GM23248 (cell line): ENCODE measurements around the gene C1orf185. TPM values are rescaled to one million over a fixed set of nuclear protein-coding genes. Genes with fewer than 3 reads are reported as not detected.
A peak's percentile ranks its signal among the peaks of the same experiment; 100 is the strongest.

ENCODE experiments used
- DNase-seq: peaks from one replicate; pipeline ENCODE4 v3.0.0-alpha.2; 2015
- H2AFZ ChIP-seq: fragments of 200-600 bp; sonication (generic); 2 replicates; pipeline ENCODE4 v1.6.1; 2016; ENCODE audit warnings: antibody characterized with exemption
- H3F3A ChIP-seq: fragments of 200-600 bp; sonication (generic); 2 replicates; pipeline ENCODE4 v1.6.1; 2016; ENCODE audit warnings: mild to moderate bottlenecking, antibody characterized with exemption, mixed run types; ENCODE audit not compliant: insufficient read depth
- H3K27ac ChIP-seq: fragments of 200-600 bp; sonication (generic); 2 replicates; pipeline ENCODE4 v1.5.1; 2016; ENCODE audit warnings: mild to moderate bottlenecking
- H3K27me3 ChIP-seq: fragments of 200-600 bp; sonication (generic); replicated peaks from 2 replicates; pipeline ENCODE4 v1.6.1; 2016; ENCODE audit warnings: mild to moderate bottlenecking; ENCODE audit not compliant: insufficient read depth
- H3K36me3 ChIP-seq: fragments of 200-600 bp; sonication (generic); 2 replicates; pipeline ENCODE4 v1.6.1; 2016; ENCODE audit warnings: low read depth, mild to moderate bottlenecking
- H3K4me1 ChIP-seq: fragments of 200-600 bp; sonication (generic); 2 replicates; pipeline ENCODE4 v1.6.1; 2016; ENCODE audit warnings: mild to moderate bottlenecking; ENCODE audit not compliant: insufficient read depth
- H3K4me2 ChIP-seq: fragments of 200-600 bp; sonication (generic); one replicate; pipeline ENCODE4 v1.6.1; 2016; ENCODE audit warnings: mild to moderate bottlenecking; ENCODE audit not compliant: unreplicated experiment
- H3K4me3 ChIP-seq: fragments of 200-600 bp; sonication (generic); 2 replicates; pipeline ENCODE4 v1.5.1; 2016; ENCODE audit warnings: mild to moderate bottlenecking
- H3K79me2 ChIP-seq: fragments of 200-600 bp; sonication (generic); 2 replicates; pipeline ENCODE4 v1.6.1; 2016; ENCODE audit warnings: mild to moderate bottlenecking; ENCODE audit not compliant: insufficient read depth
- H3K9ac ChIP-seq: fragments of 200-600 bp; sonication (generic); 2 replicates; pipeline ENCODE4 v1.6.1; 2016; ENCODE audit warnings: mild to moderate bottlenecking
- H3K9me2 ChIP-seq: fragments of 200-600 bp; sonication (generic); 2 replicates; pipeline ENCODE4 v1.6.1; 2016; ENCODE audit warnings: mixed run types, mild to moderate bottlenecking, moderate library complexity; ENCODE audit not compliant: insufficient read depth
- H3K9me3 ChIP-seq: fragments of 200-600 bp; sonication (generic); one replicate; pipeline ENCODE4 v1.6.1; 2017; ENCODE audit warnings: low read depth
- H4K20me1 ChIP-seq: fragments of 200-600 bp; sonication (generic); 2 replicates; pipeline ENCODE4 v1.6.0; 2016; ENCODE audit not compliant: insufficient read depth
- EZH2 ChIP-seq: fragments of 200-600 bp; sonication (generic); IDR thresholded peaks from 2 replicates; pipeline ENCODE4 v1.6.1; 2018; ENCODE audit warnings: antibody characterized with exemption, mild to moderate bottlenecking; ENCODE audit not compliant: insufficient read depth, poor library complexity, severe bottlenecking
- EZH2phosphoT487 ChIP-seq: fragments of 200-600 bp; sonication (generic); IDR thresholded peaks from 2 replicates; pipeline ENCODE4 v1.6.1; 2018; ENCODE audit warnings: antibody characterized with exemption, moderate library complexity, mild to moderate bottlenecking, low read depth; ENCODE audit not compliant: insufficient read depth
- WGBS, 2 experiments: methylation state at CpG; one replicate each; pipeline ENCODE4 v1.1.6; 2015 to 2017; ENCODE audit warnings: low lambda C conversion rate in 2 of 2, low coverage in 1 of 2; ENCODE audit errors: missing lambda C conversion rate in 2 of 2; 5-methylcytosine and 5-hydroxymethylcytosine counted together
- in situ Hi-C: fragments of 300-500 bp; cut with MboI; formaldehyde crosslinking; loops from 2 replicates; pipeline ENCODE4 v1.15.0; 2020
- polyA plus RNA-seq: library from polyadenylated mRNA; unstranded; fragments of >200 nt; fragmentation: Nextera tagmentation; extraction: Ambion mirVana; gene quantifications from 2 replicates; pipeline ENCODE4 v1.2.1, GENCODE V29; 2016
- total RNA-seq: library from RNA; depleted of rRNA; stranded (reverse); fragments of >200 nt; shearing (Covaris generic); gene quantifications from 2 replicates; pipeline ENCODE4 v1.2.3, GENCODE V29; 2014

The C1orf185 gene
- total and polyA plus RNA-seq, 2 experiments from 2014 or later, result not detected

DNA sequence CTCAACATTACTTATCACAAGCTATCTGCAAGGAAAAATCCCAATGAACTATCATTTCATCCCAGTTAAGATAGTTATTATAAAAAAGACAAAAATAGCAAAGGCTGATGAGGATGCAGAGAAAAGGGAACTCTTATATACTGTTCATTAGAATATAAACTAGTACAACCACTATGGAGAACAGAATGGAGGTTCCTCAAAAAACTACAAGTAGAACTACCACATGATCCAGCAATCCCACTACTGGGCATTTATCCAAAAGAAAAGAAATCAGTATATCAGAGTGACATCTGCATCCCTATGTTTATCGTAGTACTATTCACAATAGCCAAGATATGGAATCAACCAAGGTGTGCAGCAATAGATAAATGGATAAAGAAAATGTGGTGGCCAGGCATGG is 4.9 kb upstream of the C1orf185 start:
- no peak for DNase-seq
- Histone ChIP-seq H3K79me2 (no peaks in the 10 kb centered on the region), H3K9ac (no peak overlapping the region), H3K9me3 (no peaks in the 10 kb centered on the region), H2AFZ (no peak overlapping the region), H3F3A (no peaks in the 10 kb centered on the region), H4K20me1 (no peaks in the 10 kb centered on the region), H3K36me3 (no peaks in the 10 kb centered on the region), H3K4me2 (no peak overlapping the region), H3K9me2 (no peaks in the 10 kb centered on the region), H3K4me3 (no peak overlapping the region), H3K4me1 (no peaks in the 10 kb centered on the region), H3K27ac (no peak overlapping the region), H3K27me3 (peaks cover 7% of the 10 kb centered on the region)
- TF ChIP-seq EZH2phosphoT487 (no peak), EZH2 (no peak)
- 43 to 44% methylated on average over 1 of the region's 1 CpG for WGBS, 2 experiments
- in situ Hi-C loops, result no loop called here

DNA sequence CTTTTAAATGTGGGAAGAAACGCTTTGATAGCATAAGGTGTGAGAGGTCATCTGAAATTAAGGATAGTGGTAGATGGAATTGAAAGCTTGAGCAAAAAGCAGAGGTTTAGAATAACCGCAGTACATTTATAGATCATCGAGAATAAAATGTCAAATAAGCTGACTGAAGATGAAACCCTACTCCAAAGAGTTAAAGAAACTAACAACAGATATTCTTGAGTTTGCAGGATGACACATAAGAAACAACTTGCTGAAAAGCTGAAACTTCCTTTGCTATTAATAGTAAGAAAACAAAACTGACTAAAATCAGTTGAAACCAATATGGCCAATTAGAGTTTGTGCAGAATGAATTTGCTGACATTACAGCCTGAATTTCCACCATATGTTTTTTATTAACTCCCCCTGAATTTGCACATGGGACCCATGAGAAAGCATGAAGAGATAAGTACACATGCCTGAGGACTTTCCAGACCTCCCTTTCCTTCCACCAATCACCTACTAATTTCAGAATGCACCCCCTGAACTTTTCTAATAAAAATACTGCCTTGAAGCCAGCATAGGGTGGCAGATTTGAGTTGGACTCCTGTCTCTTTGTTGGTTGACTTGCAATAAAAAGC is 1.7 kb upstream of the C1orf185 start:
- H3K79me2 ChIP-seq, result no peaks in the 10 kb centered on the region
- in situ Hi-C loops, result no loop called here
- no peak overlapping the region for H2AFZ ChIP-seq
- no peak overlapping the region for H3K4me3 ChIP-seq
- no peaks in the 10 kb centered on the region for H3F3A ChIP-seq
- H3K9ac ChIP-seq, result no peak overlapping the region
- H4K20me1 ChIP-seq, result no peaks in the 10 kb centered on the region
- DNase-seq, result no peak
- H3K9me2 ChIP-seq, result no peaks in the 10 kb centered on the region
- peaks cover 7% of the 10 kb centered on the region for H3K27me3 ChIP-seq
- H3K36me3 ChIP-seq, result no peaks in the 10 kb centered on the region
- no peak overlapping the region for H3K27ac ChIP-seq
- TF ChIP-seq EZH2phosphoT487 (no peak), EZH2 (no peak)
- no peaks in the 10 kb centered on the region for H3K9me3 ChIP-seq
- WGBS, 2 experiments, result 51 to 57% methylated on average over 3 of the region's 3 CpGs
- H3K4me1 ChIP-seq, result no peaks in the 10 kb centered on the region
- H3K4me2 ChIP-seq, result no peak overlapping the region

DNA sequence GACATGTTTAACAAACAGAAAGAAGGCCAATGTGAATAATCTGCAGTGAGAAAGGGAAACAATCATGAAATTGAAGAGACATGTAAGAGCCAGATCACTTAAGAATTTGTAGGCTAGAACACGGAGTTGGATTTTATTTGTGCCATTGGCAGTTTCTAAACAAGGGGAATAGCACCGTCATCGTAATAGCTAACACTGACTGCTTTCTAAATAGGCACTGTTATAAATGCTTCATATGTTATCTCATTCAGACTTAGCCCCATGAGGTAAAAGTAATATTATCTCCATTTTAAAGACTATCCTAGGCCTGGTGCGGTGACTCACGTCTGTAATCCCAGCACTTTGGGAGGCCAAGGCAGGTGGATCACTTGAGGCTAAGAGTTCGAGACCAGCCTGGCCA is 12.1 kb downstream of the C1orf185 start:
- H4K20me1 ChIP-seq, result no peaks in the 10 kb centered on the region
- in situ Hi-C loops, result no loop called here
- H3K27ac ChIP-seq, result no peak overlapping the region
- no peak overlapping the region for H3K4me3 ChIP-seq
- H3K79me2 ChIP-seq, result no peaks in the 10 kb centered on the region
- H3K9ac ChIP-seq, result no peak overlapping the region
- H3K36me3 ChIP-seq, result no peaks in the 10 kb centered on the region
- no peak for TF ChIP-seq EZH2
- TF ChIP-seq EZH2phosphoT487, result no peak
- no peak for DNase-seq
- 64 to 67% methylated on average over 6 of the region's 6 CpGs for WGBS, 2 experiments
- H3K9me2 ChIP-seq, result no peaks in the 10 kb centered on the region
- H2AFZ ChIP-seq, result no peak overlapping the region
- no peak overlapping the region for H3K4me2 ChIP-seq
- no peaks in the 10 kb centered on the region for H3K4me1 ChIP-seq
- H3F3A ChIP-seq, result no peaks in the 10 kb centered on the region
- H3K27me3 ChIP-seq, result peaks cover 7% of the 10 kb centered on the region; the same call in 1 of the 2 replicates
- no peaks in the 10 kb centered on the region for H3K9me3 ChIP-seq

- no peak overlapping the region for H3K27ac ChIP-seq
- no peaks in the 10 kb centered on the region for H3K9me3 ChIP-seq
- WGBS, 2 experiments, result 51 to 58% methylated on average over 5 to 7 of the region's 7 CpGs
- no peaks in the 10 kb centered on the region for H4K20me1 ChIP-seq
- H2AFZ ChIP-seq, result peak overlapping the region; percentile 38; the same call in 1 of the 2 replicates
- no peak overlapping the region for H3K4me3 ChIP-seq
- in situ Hi-C loops, result no loop called here
- H3K9ac ChIP-seq, result no peak overlapping the region
- no peaks in the 10 kb centered on the region for H3K9me2 ChIP-seq
- no peak overlapping the region for H3K4me2 ChIP-seq
- TF ChIP-seq EZH2phosphoT487 (no peak), EZH2 (no peak)
- no peaks in the 10 kb centered on the region for H3K36me3 ChIP-seq
- no peaks in the 10 kb centered on the region for H3K27me3 ChIP-seq
- no peaks in the 10 kb centered on the region for H3K4me1 ChIP-seq
- no peaks in the 10 kb centered on the region for H3F3A ChIP-seq
- H3K79me2 ChIP-seq, result no peaks in the 10 kb centered on the region
- DNase-seq, result no peak
Observed at GRCh38 chr1:51115714-51116404, 13.8 kb downstream of the C1orf185 start.
